Upper lobe of right lung (tissue), 1 donor: ENCODE results near the gene FST. TPM values are rescaled to one million over a fixed set of nuclear protein-coding genes. Genes with fewer than 3 reads are reported as not detected.

Experiments
- ATAC-seq: fragments of 200-7000 bp; cut with Tn5 transposase; one replicate; pipeline ENCODE4 v1.9.1; 2020; ENCODE audit warnings: mild to moderate bottlenecking, moderate library complexity
- DNase-seq: peaks from one replicate; pipeline ENCODE4 v3.0.0-alpha.2; 2020
- H3K27ac ChIP-seq: fragments of 200-600 bp; one replicate; pipeline ENCODE4 v1.8.0; 2022
- H3K27me3 ChIP-seq: fragments of 200-600 bp; one replicate; pipeline ENCODE4 v1.8.0; 2022; ENCODE audit warnings: mild to moderate bottlenecking
- H3K36me3 ChIP-seq: fragments of 200-600 bp; one replicate; pipeline ENCODE4 v1.8.0; 2022
- H3K4me1 ChIP-seq: fragments of 200-600 bp; one replicate; pipeline ENCODE4 v1.8.0; 2022
- H3K4me3 ChIP-seq: fragments of 200-600 bp; one replicate; pipeline ENCODE4 v1.8.0; 2022; ENCODE audit warnings: mild to moderate bottlenecking
- H3K9me3 ChIP-seq: fragments of 200-600 bp; one replicate; pipeline ENCODE4 v1.8.0; 2022
- CTCF ChIP-seq: fragments of 200-600 bp; IDR thresholded peaks from one replicate; pipeline ENCODE4 v1.8.0; 2022; ENCODE audit warnings: antibody characterized with exemption
- intact Hi-C: fragments of 100-400 bp; cut with DNase I; formaldehyde crosslinking; loops from one replicate; pipeline ENCODE4 v1.11.0; 2022
- total RNA-seq: library from RNA; stranded (reverse); fragmentation: NEBNext Ultra II Directional; extraction: Animal tissue kit (Norgen Biotek cat#: 25700); gene quantifications from one replicate; pipeline ENCODE4 v1.2.1, GENCODE V29; 2021
- donor health status: DM: no; HTN: yes; CAD: no; lungs with severe emphysema.

FST gene
- total RNA-seq, 1 donor from 2014 or later: 4.2 TPM

DNA sequence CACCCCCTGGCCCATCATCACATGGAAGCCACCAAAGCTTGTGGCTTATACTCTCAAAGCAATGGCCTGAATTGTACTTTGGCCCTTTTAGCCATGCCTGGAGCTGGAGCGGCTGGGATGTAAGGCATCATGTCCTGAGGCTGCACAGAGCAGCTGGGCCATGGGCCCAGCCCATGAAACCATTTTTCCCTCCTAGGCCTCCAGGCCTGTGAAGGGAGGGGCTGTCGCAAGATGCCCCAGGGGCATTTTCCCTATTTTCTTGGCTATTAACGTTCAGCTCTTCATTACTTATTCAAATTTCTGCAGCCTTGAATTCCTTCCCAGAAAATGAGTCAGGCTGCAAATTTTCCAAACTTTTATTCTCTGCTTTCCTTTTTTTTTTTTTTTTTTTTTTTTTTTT is 27.7 kb downstream of the FST start:
- no peak for TF ChIP-seq CTCF
- ATAC-seq (no peak), DNase-seq (no peak)
- Histone ChIP-seq H3K4me3 (no peak overlapping the region), H3K9me3 (no peaks in the 10 kb centered on the region), H3K27ac (no peak overlapping the region), H3K27me3 (no peaks in the 10 kb centered on the region), H3K36me3 (no peaks in the 10 kb centered on the region), H3K4me1 (no peaks in the 10 kb centered on the region)
- intact Hi-C loops: no loop called here

DNA sequence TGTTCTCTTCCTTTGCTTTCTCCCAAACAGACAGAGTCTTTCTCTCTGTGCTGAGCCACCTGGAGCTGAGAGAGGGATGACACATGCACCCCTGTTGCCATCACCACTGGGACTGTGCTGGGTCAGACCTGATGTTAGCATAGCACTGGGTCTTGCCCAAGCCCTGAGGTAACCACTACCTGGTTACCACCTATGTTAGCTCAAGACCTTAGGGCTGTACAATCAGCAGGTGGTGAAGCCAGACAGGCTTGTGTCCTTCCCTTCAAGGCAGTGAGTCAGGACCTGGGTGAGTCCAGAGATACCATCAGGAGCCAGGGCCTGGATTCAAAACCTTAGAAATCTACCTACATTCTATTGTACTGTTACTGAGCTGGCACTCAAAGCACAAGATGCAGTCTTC is 32.1 kb downstream of the FST start:
- intact Hi-C loops: no loop called here
- Histone ChIP-seq H3K27me3 (no peaks in the 10 kb centered on the region), H3K4me1 (no peaks in the 10 kb centered on the region), H3K27ac (no peak overlapping the region), H3K4me3 (no peak overlapping the region), H3K9me3 (no peaks in the 10 kb centered on the region), H3K36me3 (no peaks in the 10 kb centered on the region)
- TF ChIP-seq CTCF: no peak
- ATAC-seq (no peak), DNase-seq (no peak)

DNA sequence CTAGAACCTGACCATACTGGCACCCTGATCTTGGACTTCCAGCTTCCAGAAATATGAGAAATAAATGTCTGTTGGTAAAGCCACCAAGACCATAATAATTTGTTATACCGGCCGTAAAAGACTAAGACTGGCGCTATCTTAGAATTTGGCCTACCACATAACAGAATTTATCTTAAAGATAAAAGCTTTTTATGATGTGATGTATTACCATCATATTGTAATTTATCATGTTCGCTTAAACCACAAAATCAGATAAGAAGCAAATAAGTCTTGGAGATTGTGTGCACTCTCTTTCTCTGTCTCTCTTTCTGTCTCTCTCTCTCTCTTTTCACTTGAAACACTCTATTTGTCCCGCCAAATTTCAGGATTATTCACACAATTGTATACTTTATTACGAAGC is 35.6 kb downstream of the FST start:
- Histone ChIP-seq H3K9me3 (no peaks in the 10 kb centered on the region), H3K4me3 (no peak overlapping the region), H3K27me3 (no peaks in the 10 kb centered on the region), H3K36me3 (no peaks in the 10 kb centered on the region), H3K4me1 (no peaks in the 10 kb centered on the region), H3K27ac (no peak overlapping the region)
- no peak for ATAC-seq
- intact Hi-C loops: no loop called here
- no peak for TF ChIP-seq CTCF
- no peak for DNase-seq

DNA sequence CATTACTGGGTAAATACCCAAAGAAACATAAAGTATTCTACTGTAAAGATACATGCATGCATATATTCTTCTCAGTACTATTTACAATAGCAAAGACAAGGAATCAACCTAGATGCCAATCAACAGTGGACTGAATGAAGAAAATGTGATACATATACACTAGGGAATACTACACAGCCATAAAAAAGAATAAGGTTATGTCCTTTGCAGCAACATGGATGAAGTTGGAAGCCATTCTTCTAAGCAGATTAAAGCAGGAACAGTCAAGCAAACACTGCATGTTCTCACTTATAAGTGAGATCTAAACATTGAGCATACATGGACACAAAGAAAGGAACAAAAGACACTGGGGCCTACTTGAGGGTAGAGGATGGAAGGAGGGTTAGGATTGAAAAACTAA is 40.4 kb downstream of the FST start:
- intact Hi-C loops: no loop called here
- ATAC-seq (no peak), DNase-seq (no peak)
- no peak for TF ChIP-seq CTCF
- no peaks in the 10 kb centered on the region for H3K9me3 ChIP-seq
- no peak overlapping the region for H3K4me3 ChIP-seq
- no peaks in the 10 kb centered on the region for H3K27me3 ChIP-seq
- H3K36me3 ChIP-seq: no peaks in the 10 kb centered on the region
- H3K4me1 ChIP-seq: no peaks in the 10 kb centered on the region
- no peak overlapping the region for H3K27ac ChIP-seq

Other genes with a start within 250 kb of the FST start
- gene NDUFS4, start 80.0 kb downstream of the FST start, total RNA-seq: 54.1 TPM